HepG2 (cell line): Measurements from ENCODE around the gene PRR33. TPM values are rescaled to one million over a fixed set of nuclear protein-coding genes. Genes with fewer than 3 reads are reported as not detected.

Source experiments
- DNMT1 ChIP-seq: sonication (generic); formaldehyde crosslinking; IDR thresholded peaks from 2 replicates; pipeline ENCODE4 v1.5.1; 2020; ENCODE audit warnings: mild to moderate bottlenecking, missing genetic modification reagents
- GABPB1 ChIP-seq: IDR thresholded peaks from 2 replicates; pipeline ENCODE4 v1.6.1; 2016; ENCODE audit warnings: mild to moderate bottlenecking, missing genetic modification reagents, moderate library complexity, missing compliant biosample characterization
- JUND ChIP-seq: sonication (generic); formaldehyde crosslinking; IDR thresholded peaks from 2 replicates; pipeline ENCODE4 v1.8.0; 2022; ENCODE audit warnings: mild to moderate bottlenecking, missing genetic modification reagents
- MAZ ChIP-seq, 2 experiments: sonication (generic) in 1 of 2; formaldehyde crosslinking in 1 of 2; IDR thresholded peaks; 2 replicates each; pipeline versions ENCODE4 v1.5.0 to v1.6.1; 2012 to 2020; ENCODE audit warnings: low read depth in 2 of 2, mild to moderate bottlenecking in 2 of 2, borderline replicate concordance in 1 of 2, improper control_type of control experiment in 1 of 2, low read length in 1 of 2, missing genetic modification reagents in 1 of 2, moderate library complexity in 1 of 2
- MEIS1 ChIP-seq: sonication (generic); formaldehyde crosslinking; IDR thresholded peaks from 2 replicates; pipeline ENCODE4 v1.9.0; 2021; ENCODE audit warnings: mild to moderate bottlenecking, missing genetic modification reagents, moderate library complexity, borderline replicate concordance
- MLLT10 ChIP-seq: sonication (generic); formaldehyde crosslinking; IDR thresholded peaks from 2 replicates; pipeline ENCODE4 v1.4.0; 2020; ENCODE audit warnings: missing genetic modification reagents
- MTF2 ChIP-seq: sonication (generic); formaldehyde crosslinking; IDR thresholded peaks from 2 replicates; pipeline ENCODE4 v1.5.0; 2020; ENCODE audit warnings: missing genetic modification reagents, borderline replicate concordance
- MYC ChIP-seq: sonication (generic); formaldehyde crosslinking; IDR thresholded peaks from 2 replicates; pipeline ENCODE4 v1.9.0; 2021; ENCODE audit warnings: missing genetic modification reagents, borderline replicate concordance
- PATZ1 ChIP-seq: sonication (generic); formaldehyde crosslinking; IDR thresholded peaks from 2 replicates; pipeline ENCODE4 v1.4.0; 2020; ENCODE audit warnings: missing genetic modification reagents
- REPIN1 ChIP-seq: sonication (generic); formaldehyde crosslinking; IDR thresholded peaks from 2 replicates; pipeline ENCODE4 v1.8.0; 2022; ENCODE audit warnings: missing genetic modification reagents, low read depth, mild to moderate bottlenecking, borderline replicate concordance
- ZBTB44 ChIP-seq: sonication (generic); formaldehyde crosslinking; IDR thresholded peaks from 2 replicates; pipeline ENCODE4 v1.4.0; 2020; ENCODE audit warnings: missing genetic modification reagents
- ZHX1 ChIP-seq: sonication (generic); formaldehyde crosslinking; IDR thresholded peaks from 2 replicates; pipeline ENCODE4 v1.8.1; 2022; ENCODE audit warnings: low read depth, mild to moderate bottlenecking, missing genetic modification reagents
- ZNF281 ChIP-seq: sonication (generic); formaldehyde crosslinking; IDR thresholded peaks from 2 replicates; pipeline ENCODE4 v1.4.0; 2020; ENCODE audit warnings: missing genetic modification reagents, borderline replicate concordance
- ZNF510 ChIP-seq: sonication (generic); formaldehyde crosslinking; IDR thresholded peaks from 2 replicates; pipeline ENCODE4 v1.4.0; 2020; ENCODE audit warnings: low read depth, mild to moderate bottlenecking, missing genetic modification reagents
- ZNF546 ChIP-seq: sonication (generic); formaldehyde crosslinking; conservative IDR thresholded peaks from 2 replicates; pipeline ENCODE4 v1.8.1; 2023; ENCODE audit warnings: mild to moderate bottlenecking, missing genetic modification reagents
- ZNF839 ChIP-seq: sonication (generic); formaldehyde crosslinking; IDR thresholded peaks from 2 replicates; pipeline ENCODE4 v1.4.0; 2020; ENCODE audit warnings: missing genetic modification reagents, mild to moderate bottlenecking, borderline replicate concordance
- polyA plus RNA-seq, 8 experiments: library from polyadenylated mRNA; depleted of rRNA in 3 of 8; stranded (reverse) in 7 of 8; unstranded in 1 of 8; fragments of >200 nt; fragmentation: Illumina TruSeq in 4 of 8; extraction: Trizol in 4 of 8; gene quantifications; 2 replicates each; pipeline versions ENCODE4 v1.2.1 to v1.2.3, GENCODE V29; 2011 to 2016; ENCODE audit warnings: low read depth in 4 of 8, missing spikeins in 1 of 8, mixed read lengths in 1 of 8; ENCODE audit not compliant: insufficient read depth in 1 of 8
- total RNA-seq, 5 experiments: library from RNA; depleted of rRNA; stranded (reverse); fragments of >200 nt; fragmentation: Illumina TruSeq; extraction: Trizol; gene quantifications; 2 replicates each; pipeline ENCODE4 v1.2.3, GENCODE V29; 2016; ENCODE audit warnings: low read depth in 1 of 5

PRR33 gene
- total and polyA plus RNA-seq, 2 of the 13 experiments (the other 11 are each of a cell fraction or from before 2014, with no cell fraction given): not detected

- 0 out of 2 replicates have a peak, but pooled peaks have one; percentile 30 for TF ChIP-seq ZNF839
- TF ChIP-seq ZNF281: peak; percentile 81; the same call in 1 of the 2 replicates
- TF ChIP-seq JUND (CRISPR knock-in tag): no peak
- TF ChIP-seq REPIN1 (CRISPR knock-in tag): 0 out of 2 replicates have a peak, but pooled peaks have one; percentile 25
- no peak for TF ChIP-seq MEIS1 (CRISPR knock-in tag)
- no peak; the same call in 1 of the 2 replicates for TF ChIP-seq MTF2
- 0 out of 2 replicates have a peak, but pooled peaks have one; percentile 9 for TF ChIP-seq MYC (CRISPR knock-in tag)
- TF ChIP-seq PATZ1: peak; percentile 54; the same call in 1 of the 2 replicates
- no peak for TF ChIP-seq ZHX1
- TF ChIP-seq ZNF510: no peak
- TF ChIP-seq DNMT1 (CRISPR knock-in tag): no peak
- no peak for TF ChIP-seq MAZ (IDR thresholded peaks at IDR 0.05; ENCODE audit: borderline replicate concordance, low read depth, low read length)
- peak; percentile 78 for TF ChIP-seq MAZ (CRISPR knock-in tag; IDR thresholded peaks at IDR 0.05; ENCODE audit: low read depth)
- peak; percentile 65; the same call in 1 of the 2 replicates for TF ChIP-seq GABPB1
- no peak for TF ChIP-seq ZBTB44 (CRISPR knock-in tag)
- no peak for TF ChIP-seq ZNF546
- TF ChIP-seq MLLT10 (CRISPR knock-in tag): no peak
These were observed 9.1 kb downstream of the PRR33 start (continued) for GRCh38 chr11:1882265-1883238.
